Measurements from ENCODE around the gene HEATR5A. TPM values are rescaled to one million over a fixed set of nuclear protein-coding genes. Genes with fewer than 3 reads are reported as not detected.

The HEATR5A gene
- total and polyA plus RNA-seq, 2 of the 13 experiments (the other 11 are each of a cell fraction or from before 2014, with no cell fraction given): 36.4 to 105 TPM

GRCh38 chr14:31300883-31301282 lies 119.5 kb downstream of the HEATR5A start:
- DNase-seq (ENCODE audit: low spot score): no peak
- in situ Hi-C loops (cut with HindIII; ENCODE audit: extremely low pct_ligation_motif_present, low pct_unique_long_range_greater_than_20kb) (no loop called here), intact Hi-C loops (cut with micrococcal nuclease; ENCODE audit: unreplicated experiment) (no loop called here)
- Histone ChIP-seq H3K79me2 (ENCODE audit: insufficient read depth, low read length) (no peaks in the 10 kb centered on the region), H4K20me1 (ENCODE audit: insufficient read depth, low read length) (no peaks in the 10 kb centered on the region), H3K4me2 (ENCODE audit: low read depth, low read length) (no peak overlapping the region), H3K27ac (ENCODE audit: extremely low read length, insufficient read depth, low read length) (no peak overlapping the region), H3K27me3 (ENCODE audit: control insufficient read depth in 1 of 2, insufficient read depth in 2 of 2, low read length in 2 of 2) (no peaks in the 10 kb centered on the region), H3K36me3 (replicated peaks in 1 of 2; ENCODE audit: control insufficient read depth in 1 of 2, insufficient read depth in 2 of 2, low read length in 2 of 2) (peaks cover 8 to 29% of the 10 kb centered on the region in 2 experiments; a peak in 4 of 5 replicates), H3K4me1 (ENCODE audit: insufficient read depth, low read length) (peaks cover 14% of the 10 kb centered on the region), H3K9me3 (ENCODE audit: low read length) (no peaks in the 10 kb centered on the region), H3K4me3 (replicated peaks in 1 of 3; ENCODE audit: insufficient read depth in 1 of 3, low read depth in 2 of 3, low read length in 3 of 3) (no peak overlapping the region), H2AFZ (ENCODE audit: low read length) (no peak overlapping the region), H3K9ac (ENCODE audit: insufficient read depth, low read depth, low read length) (no peak overlapping the region)
- CTCF ChIA-PET (ENCODE audit: low intra/inter-chr PET ratio, low total read pairs): no interaction called here
- 97% methylated on average over 3 of the region's 3 CpGs for WGBS (ENCODE audit: low lambda C conversion rate)
- TF ChIP-seq MAFF (IDR thresholded peaks at IDR 0.05; ENCODE audit: low read depth, low read length): peak; percentile 85
- TF ChIP-seq MAFK (conservative IDR thresholded peaks at IDR 0.05 in 1 of 2, IDR thresholded peaks at IDR 0.05 in 1 of 2; ENCODE audit: low read length in 2 of 2): peak; percentile 89 to 90
- TF ChIP-seq KAT2B (IDR thresholded peaks at IDR 0.05; ENCODE audit: borderline replicate concordance, low read depth, low read length): no peak
- TF ChIP-seq CCDC6 (CRISPR knock-in tag; IDR thresholded peaks at IDR 0.05): no peak
- POLR2A ChIA-PET: interaction anchor here (1.3 to 1.4 kb wide), 2 partner anchors 93 kb away, joined by 4 to 6 read pairs; partner anchors contain the start of gene HECTD1
- no peak for ATAC-seq
- FAIRE-seq: no peak
- BruUV-seq (replicated peaks): no TSS peak

- Histone ChIP-seq H3K27ac (ENCODE audit: extremely low read length, insufficient read depth, low read length) (no peak overlapping the region), H3K4me2 (ENCODE audit: low read depth, low read length) (no peak overlapping the region), H4K20me1 (ENCODE audit: insufficient read depth, low read length) (no peaks in the 10 kb centered on the region), H3K4me3 (replicated peaks in 1 of 3; ENCODE audit: insufficient read depth in 1 of 3, low read depth in 2 of 3, low read length in 3 of 3) (no peak overlapping the region), H2AFZ (ENCODE audit: low read length) (no peak overlapping the region), H3K4me1 (ENCODE audit: insufficient read depth, low read length) (peaks cover 14% of the 10 kb centered on the region), H3K9me3 (ENCODE audit: low read length) (no peaks in the 10 kb centered on the region), H3K9ac (ENCODE audit: insufficient read depth, low read depth, low read length) (no peak overlapping the region), H3K27me3 (ENCODE audit: control insufficient read depth in 1 of 2, insufficient read depth in 2 of 2, low read length in 2 of 2) (no peaks in the 10 kb centered on the region), H3K36me3 (replicated peaks in 1 of 2; ENCODE audit: control insufficient read depth in 1 of 2, insufficient read depth in 2 of 2, low read length in 2 of 2) (peaks cover 8 to 29% of the 10 kb centered on the region in 2 experiments; a peak in 4 of 5 replicates), H3K79me2 (ENCODE audit: insufficient read depth, low read length) (no peaks in the 10 kb centered on the region)
- ChIA-PET POLR2A (interaction anchor here (1.3 kb wide), 1 partner anchor 93 kb away, joined by 6 read pairs; the partner anchor contains the start of gene HECTD1), CTCF (ENCODE audit: low intra/inter-chr PET ratio, low total read pairs) (no interaction called here)
- FAIRE-seq (no peak), ATAC-seq (peak; percentile 60), DNase-seq (ENCODE audit: low spot score) (no peak)
- WGBS (ENCODE audit: low lambda C conversion rate): 97% methylated on average over 7 of the region's 7 CpGs
- in situ Hi-C loops (cut with HindIII; ENCODE audit: extremely low pct_ligation_motif_present, low pct_unique_long_range_greater_than_20kb): no loop called here
- intact Hi-C loops (cut with micrococcal nuclease; ENCODE audit: unreplicated experiment): no loop called here
- BruUV-seq (replicated peaks): no TSS peak
- no peak for TF ChIP-seq HNRNPL (IDR thresholded peaks at IDR 0.05; ENCODE audit: low read depth, low read length)
- 0 out of 2 replicates have a peak, but pooled peaks have one; percentile 12 for TF ChIP-seq ZNF121 (CRISPR knock-in tag; IDR thresholded peaks at IDR 0.05)
- TF ChIP-seq ZSCAN9 (CRISPR knock-in tag; IDR thresholded peaks at IDR 0.05; ENCODE audit: borderline replicate concordance): no peak
- no peak for TF ChIP-seq HNRNPUL1 (IDR thresholded peaks at IDR 0.05; ENCODE audit: low read depth, low read length)
- no peak for TF ChIP-seq ATRX (CRISPR knock-in tag; IDR thresholded peaks at IDR 0.05; ENCODE audit: borderline replicate concordance)
- TF ChIP-seq BCL6 (CRISPR knock-in tag; IDR thresholded peaks at IDR 0.05): no peak
- no peak for TF ChIP-seq ZNF318 (CRISPR knock-in tag; IDR thresholded peaks at IDR 0.05)
- TF ChIP-seq EED (CRISPR knock-in tag; IDR thresholded peaks at IDR 0.05): no peak
Measured at GRCh38 chr14:31300296-31300695, 120.1 kb downstream of the HEATR5A start.
